ENCODE measurements around the gene REXO1.
"Not testable (repeated sequence)": the region's sequence is repeated elsewhere in the genome, so short reads cannot be mapped to it uniquely, and the experiment has no call there.

- TF ChIP-seq CTCF (IDR thresholded peaks at IDR 0.05; ENCODE audit: low read length); EZH2 (optimal IDR thresholded peaks at IDR 0.05; ENCODE audit: low read depth, low read length): not testable (repeated sequence)
These were observed 27.0 kb upstream of the REXO1 start for GRCh38 chr19:1875265-1875645.

Measured in MM.1S (cell line).